ENCODE data around the gene AK5.

- TF ChIP-seq CTCF (IDR thresholded peaks at IDR 0.05; ENCODE audit: low read depth, low read length) (no peak), POLR2A (IDR thresholded peaks at IDR 0.05; ENCODE audit: extremely low read depth, insufficient read length) (no peak), MAX (IDR thresholded peaks at IDR 0.05; ENCODE audit: low read depth, low read length) (no peak)
Measured at GRCh38 chr1:77407738-77408375, 126.0 kb downstream of the AK5 start.

Measured in NB4 (cell line).